GM18519 (cell line): Measurements from ENCODE around the gene SPTBN2.
"Not testable (repeated sequence)": the region's sequence is repeated elsewhere in the genome, so short reads cannot be mapped to it uniquely, and the experiment has no call there.

Experiments used
- ATAC-seq: cut with Tn5 transposase; IDR thresholded peaks from one replicate; pipeline ENCODE4 v1.9.1; 2021; ENCODE audit warnings: mild to moderate bottlenecking, moderate library complexity; ENCODE audit not compliant: unreplicated experiment, low FRiP score

The SPTBN2 gene

GRCh38 chr11:66646828-66647227 lies 82.2 kb downstream of the SPTBN2 start:
- ATAC-seq: no peak

- no peak for ATAC-seq
Measured at GRCh38 chr11:66643745-66644437, 85.1 kb downstream of the SPTBN2 start.

- no peak for ATAC-seq
Measured at GRCh38 chr11:66641834-66642233, 87.2 kb downstream of the SPTBN2 start.

- ATAC-seq: not testable (repeated sequence)
Measured at GRCh38 chr11:66639814-66640340, 89.1 kb downstream of the SPTBN2 start.

- no peak for ATAC-seq
Measured at GRCh38 chr11:66639066-66639813, 89.8 kb downstream of the SPTBN2 start.

- peak; percentile 85 for ATAC-seq
Measured at GRCh38 chr11:66638177-66639065, 90.6 kb downstream of the SPTBN2 start, which contains the start of gene RBM4. Gene RBM4, plus strand, starts transcription at chr11:66638703. Its CDS starts 1,009 bp downstream, at chr11:66639712.

GRCh38 chr11:66637557-66638176 lies 91.3 kb downstream of the SPTBN2 start:
- ATAC-seq: no peak

GRCh38 chr11:66636411-66636810 lies 92.6 kb downstream of the SPTBN2 start:
- ATAC-seq: no peak
